ENCODE data around the gene KRTAP3-1. TPM values are rescaled to one million over a fixed set of nuclear protein-coding genes. Genes with fewer than 3 reads are reported as not detected.

Gene KRTAP3-1
- polyA plus RNA-seq, 2 of the 4 experiments (the other 2 are of a cell fraction): not detected

Small RNA genes within 50 kb of the gene (small RNA-seq; reads per million reads assigned to genes)
- 0 reads per million in 6 experiments for gene KRTAP3-4P

Other genes starting within 250 kb of the KRTAP3-1 start
Only the 30 nearest of the 37 such genes appear.
- not detected in 2 replicates for gene KRT28, start 209.2 kb downstream of the KRTAP3-1 start, polyA plus RNA-seq (2011; rRNA removed)
- not detected in 3 replicates for gene KRT28, start 209.2 kb downstream of the KRTAP3-1 start, polyA plus RNA-seq (2017; fragmentation: RNase III; extraction: RNeasy Plus Mini Kit Qiagen cat#74134 plus additional on column Dnase treatment)
- 59.8 and 89.8 TPM in 2 replicates for gene KRT10, start 186.5 kb downstream of the KRTAP3-1 start, polyA plus RNA-seq (2011; rRNA removed)
- gene KRT10, start 186.5 kb downstream of the KRTAP3-1 start, polyA plus RNA-seq (2017; fragmentation: RNase III; extraction: RNeasy Plus Mini Kit Qiagen cat#74134 plus additional on column Dnase treatment): 89.1 to 96.2 TPM (median 95.9 TPM) in 3 replicates
- gene KRT12, start 141.9 kb downstream of the KRTAP3-1 start, polyA plus RNA-seq (2011; rRNA removed): not detected in 2 replicates
- not detected in 3 replicates for gene KRT12, start 141.9 kb downstream of the KRTAP3-1 start, polyA plus RNA-seq (2017; fragmentation: RNase III; extraction: RNeasy Plus Mini Kit Qiagen cat#74134 plus additional on column Dnase treatment)
- 0.28 and 0.34 TPM in 2 replicates for gene KRT20, start 123.9 kb downstream of the KRTAP3-1 start, polyA plus RNA-seq (2011; rRNA removed)
- gene KRT20, start 123.9 kb downstream of the KRTAP3-1 start, polyA plus RNA-seq (2017; fragmentation: RNase III; extraction: RNeasy Plus Mini Kit Qiagen cat#74134 plus additional on column Dnase treatment): not detected in 3 replicates
- not detected in 2 replicates for gene KRT23, start 71.5 kb downstream of the KRTAP3-1 start, polyA plus RNA-seq (2011; rRNA removed)
- gene KRT23, start 71.5 kb downstream of the KRTAP3-1 start, polyA plus RNA-seq (2017; fragmentation: RNase III; extraction: RNeasy Plus Mini Kit Qiagen cat#74134 plus additional on column Dnase treatment): not detected in 3 replicates
- gene KRT39, start 42.2 kb downstream of the KRTAP3-1 start, polyA plus RNA-seq (2011; rRNA removed): not detected in 2 replicates
- gene KRT39, start 42.2 kb downstream of the KRTAP3-1 start, polyA plus RNA-seq (2017; fragmentation: RNase III; extraction: RNeasy Plus Mini Kit Qiagen cat#74134 plus additional on column Dnase treatment): not detected in 3 replicates
- gene KRT40, start 24.8 kb downstream of the KRTAP3-1 start, polyA plus RNA-seq (2011; rRNA removed): not detected in 2 replicates
- not detected in 3 replicates for gene KRT40, start 24.8 kb downstream of the KRTAP3-1 start, polyA plus RNA-seq (2017; fragmentation: RNase III; extraction: RNeasy Plus Mini Kit Qiagen cat#74134 plus additional on column Dnase treatment)
- gene KRTAP3-3, start 15.0 kb downstream of the KRTAP3-1 start, polyA plus RNA-seq (2011; rRNA removed): not detected in 2 replicates
- gene KRTAP3-3, start 15.0 kb downstream of the KRTAP3-1 start, polyA plus RNA-seq (2017; fragmentation: RNase III; extraction: RNeasy Plus Mini Kit Qiagen cat#74134 plus additional on column Dnase treatment): not detected in 3 replicates
- not detected in 2 replicates for gene KRTAP3-2, start 9.2 kb downstream of the KRTAP3-1 start, polyA plus RNA-seq (2011; rRNA removed)
- gene KRTAP3-2, start 9.2 kb downstream of the KRTAP3-1 start, polyA plus RNA-seq (2017; fragmentation: RNase III; extraction: RNeasy Plus Mini Kit Qiagen cat#74134 plus additional on column Dnase treatment): not detected in 3 replicates
- gene KRTAP1-5, start 18.1 kb upstream of the KRTAP3-1 start, polyA plus RNA-seq (2011; rRNA removed): not detected in 2 replicates
- not detected in 3 replicates for gene KRTAP1-5, start 18.1 kb upstream of the KRTAP3-1 start, polyA plus RNA-seq (2017; fragmentation: RNase III; extraction: RNeasy Plus Mini Kit Qiagen cat#74134 plus additional on column Dnase treatment)
- gene KRTAP1-4, start 21.1 kb upstream of the KRTAP3-1 start, polyA plus RNA-seq (2011; rRNA removed): not detected in 2 replicates
- gene KRTAP1-4, start 21.1 kb upstream of the KRTAP3-1 start, polyA plus RNA-seq (2017; fragmentation: RNase III; extraction: RNeasy Plus Mini Kit Qiagen cat#74134 plus additional on column Dnase treatment): not detected in 3 replicates
- not detected in 2 replicates for gene KRTAP1-3, start 25.7 kb upstream of the KRTAP3-1 start, polyA plus RNA-seq (2011; rRNA removed)
- not detected in 3 replicates for gene KRTAP1-3, start 25.7 kb upstream of the KRTAP3-1 start, polyA plus RNA-seq (2017; fragmentation: RNase III; extraction: RNeasy Plus Mini Kit Qiagen cat#74134 plus additional on column Dnase treatment)
- gene KRTAP1-1, start 32.3 kb upstream of the KRTAP3-1 start, polyA plus RNA-seq (2011; rRNA removed): not detected in 2 replicates
- not detected in 3 replicates for gene KRTAP1-1, start 32.3 kb upstream of the KRTAP3-1 start, polyA plus RNA-seq (2017; fragmentation: RNase III; extraction: RNeasy Plus Mini Kit Qiagen cat#74134 plus additional on column Dnase treatment)
- not detected in 2 replicates for gene KRTAP2-1, start 38.2 kb upstream of the KRTAP3-1 start, polyA plus RNA-seq (2011; rRNA removed)
- not detected in 3 replicates for gene KRTAP2-1, start 38.2 kb upstream of the KRTAP3-1 start, polyA plus RNA-seq (2017; fragmentation: RNase III; extraction: RNeasy Plus Mini Kit Qiagen cat#74134 plus additional on column Dnase treatment)
- gene KRTAP2-2, start 46.1 kb upstream of the KRTAP3-1 start, polyA plus RNA-seq (2011; rRNA removed): not detected in 2 replicates
- gene KRTAP2-2, start 46.1 kb upstream of the KRTAP3-1 start, polyA plus RNA-seq (2017; fragmentation: RNase III; extraction: RNeasy Plus Mini Kit Qiagen cat#74134 plus additional on column Dnase treatment): not detected in 3 replicates
- not detected in 2 replicates for gene KRTAP2-3, start 51.0 kb upstream of the KRTAP3-1 start, polyA plus RNA-seq (2011; rRNA removed)
- gene KRTAP2-3, start 51.0 kb upstream of the KRTAP3-1 start, polyA plus RNA-seq (2017; fragmentation: RNase III; extraction: RNeasy Plus Mini Kit Qiagen cat#74134 plus additional on column Dnase treatment): 0.10 TPM in 1 of 3 replicates, not detected in the others
- not detected in 2 replicates for gene KRTAP2-4, start 56.8 kb upstream of the KRTAP3-1 start, polyA plus RNA-seq (2011; rRNA removed)
- not detected in 3 replicates for gene KRTAP2-4, start 56.8 kb upstream of the KRTAP3-1 start, polyA plus RNA-seq (2017; fragmentation: RNase III; extraction: RNeasy Plus Mini Kit Qiagen cat#74134 plus additional on column Dnase treatment)
- gene KRTAP4-7, start 75.0 kb upstream of the KRTAP3-1 start, polyA plus RNA-seq (2011; rRNA removed): not detected in 2 replicates
- not detected in 3 replicates for gene KRTAP4-7, start 75.0 kb upstream of the KRTAP3-1 start, polyA plus RNA-seq (2017; fragmentation: RNase III; extraction: RNeasy Plus Mini Kit Qiagen cat#74134 plus additional on column Dnase treatment)
- not detected in 2 replicates for gene KRTAP4-8, start 89.0 kb upstream of the KRTAP3-1 start, polyA plus RNA-seq (2011; rRNA removed)
- gene KRTAP4-8, start 89.0 kb upstream of the KRTAP3-1 start, polyA plus RNA-seq (2017; fragmentation: RNase III; extraction: RNeasy Plus Mini Kit Qiagen cat#74134 plus additional on column Dnase treatment): not detected in 3 replicates
- not detected in 2 replicates for gene KRTAP4-16, start 93.1 kb upstream of the KRTAP3-1 start, polyA plus RNA-seq (2011; rRNA removed)
- not detected in 3 replicates for gene KRTAP4-16, start 93.1 kb upstream of the KRTAP3-1 start, polyA plus RNA-seq (2017; fragmentation: RNase III; extraction: RNeasy Plus Mini Kit Qiagen cat#74134 plus additional on column Dnase treatment)
- not detected in 2 replicates for gene KRTAP4-9, start 96.3 kb upstream of the KRTAP3-1 start, polyA plus RNA-seq (2011; rRNA removed)
- not detected in 3 replicates for gene KRTAP4-9, start 96.3 kb upstream of the KRTAP3-1 start, polyA plus RNA-seq (2017; fragmentation: RNase III; extraction: RNeasy Plus Mini Kit Qiagen cat#74134 plus additional on column Dnase treatment)
- not detected in 2 replicates for gene KRTAP4-11, start 109.2 kb upstream of the KRTAP3-1 start, polyA plus RNA-seq (2011; rRNA removed)
- not detected in 3 replicates for gene KRTAP4-11, start 109.2 kb upstream of the KRTAP3-1 start, polyA plus RNA-seq (2017; fragmentation: RNase III; extraction: RNeasy Plus Mini Kit Qiagen cat#74134 plus additional on column Dnase treatment)
- gene KRTAP4-12, start 115.1 kb upstream of the KRTAP3-1 start, polyA plus RNA-seq (2011; rRNA removed): not detected in 2 replicates
- not detected in 3 replicates for gene KRTAP4-12, start 115.1 kb upstream of the KRTAP3-1 start, polyA plus RNA-seq (2017; fragmentation: RNase III; extraction: RNeasy Plus Mini Kit Qiagen cat#74134 plus additional on column Dnase treatment)
- not detected in 2 replicates for gene KRTAP4-6, start 131.4 kb upstream of the KRTAP3-1 start, polyA plus RNA-seq (2011; rRNA removed)
- gene KRTAP4-6, start 131.4 kb upstream of the KRTAP3-1 start, polyA plus RNA-seq (2017; fragmentation: RNase III; extraction: RNeasy Plus Mini Kit Qiagen cat#74134 plus additional on column Dnase treatment): not detected in 3 replicates
- not detected in 2 replicates for gene KRTAP4-5, start 140.7 kb upstream of the KRTAP3-1 start, polyA plus RNA-seq (2011; rRNA removed)
- gene KRTAP4-5, start 140.7 kb upstream of the KRTAP3-1 start, polyA plus RNA-seq (2017; fragmentation: RNase III; extraction: RNeasy Plus Mini Kit Qiagen cat#74134 plus additional on column Dnase treatment): not detected in 3 replicates
- not detected in 2 replicates for gene KRTAP4-4, start 151.6 kb upstream of the KRTAP3-1 start, polyA plus RNA-seq (2011; rRNA removed)
- gene KRTAP4-4, start 151.6 kb upstream of the KRTAP3-1 start, polyA plus RNA-seq (2017; fragmentation: RNase III; extraction: RNeasy Plus Mini Kit Qiagen cat#74134 plus additional on column Dnase treatment): not detected in 3 replicates
- not detected in 2 replicates for gene KRTAP4-3, start 159.1 kb upstream of the KRTAP3-1 start, polyA plus RNA-seq (2011; rRNA removed)
- not detected in 3 replicates for gene KRTAP4-3, start 159.1 kb upstream of the KRTAP3-1 start, polyA plus RNA-seq (2017; fragmentation: RNase III; extraction: RNeasy Plus Mini Kit Qiagen cat#74134 plus additional on column Dnase treatment)
- gene KRTAP4-2, start 169.1 kb upstream of the KRTAP3-1 start, polyA plus RNA-seq (2011; rRNA removed): not detected in 2 replicates
- gene KRTAP4-2, start 169.1 kb upstream of the KRTAP3-1 start, polyA plus RNA-seq (2017; fragmentation: RNase III; extraction: RNeasy Plus Mini Kit Qiagen cat#74134 plus additional on column Dnase treatment): not detected in 3 replicates
- 0.32 TPM in 2 replicates for gene KRTAP4-1, start 175.8 kb upstream of the KRTAP3-1 start, polyA plus RNA-seq (2011; rRNA removed)
- gene KRTAP4-1, start 175.8 kb upstream of the KRTAP3-1 start, polyA plus RNA-seq (2017; fragmentation: RNase III; extraction: RNeasy Plus Mini Kit Qiagen cat#74134 plus additional on column Dnase treatment): 0.12 TPM in 2 of 3 replicates, not detected in the other
- not detected in 2 replicates for gene KRTAP9-1, start 180.8 kb upstream of the KRTAP3-1 start, polyA plus RNA-seq (2011; rRNA removed)
- gene KRTAP9-1, start 180.8 kb upstream of the KRTAP3-1 start, polyA plus RNA-seq (2017; fragmentation: RNase III; extraction: RNeasy Plus Mini Kit Qiagen cat#74134 plus additional on column Dnase treatment): not detected in 3 replicates